ENCODE data around the gene CCDC90B.

DNA sequence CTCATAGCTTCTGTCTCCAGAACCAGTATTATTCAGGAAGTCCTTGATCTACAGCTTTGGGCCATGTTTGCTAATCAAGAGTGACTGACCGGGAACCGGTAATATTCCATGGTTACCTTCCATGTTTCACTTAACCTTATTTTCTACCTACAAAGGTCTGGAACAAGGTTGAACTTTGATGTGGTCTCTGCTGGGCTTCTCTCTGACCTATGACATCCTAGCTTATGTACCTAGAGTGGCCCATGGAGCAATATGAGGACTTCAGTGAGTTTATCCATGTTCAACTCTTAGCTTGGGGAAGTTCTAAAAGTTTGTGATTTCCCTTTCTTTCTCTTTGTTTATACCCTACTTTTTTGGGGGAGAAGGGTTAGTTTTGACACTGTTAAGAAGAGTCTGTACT is 33.2 kb downstream of the CCDC90B start:
- TF ChIP-seq, protein P1, sequence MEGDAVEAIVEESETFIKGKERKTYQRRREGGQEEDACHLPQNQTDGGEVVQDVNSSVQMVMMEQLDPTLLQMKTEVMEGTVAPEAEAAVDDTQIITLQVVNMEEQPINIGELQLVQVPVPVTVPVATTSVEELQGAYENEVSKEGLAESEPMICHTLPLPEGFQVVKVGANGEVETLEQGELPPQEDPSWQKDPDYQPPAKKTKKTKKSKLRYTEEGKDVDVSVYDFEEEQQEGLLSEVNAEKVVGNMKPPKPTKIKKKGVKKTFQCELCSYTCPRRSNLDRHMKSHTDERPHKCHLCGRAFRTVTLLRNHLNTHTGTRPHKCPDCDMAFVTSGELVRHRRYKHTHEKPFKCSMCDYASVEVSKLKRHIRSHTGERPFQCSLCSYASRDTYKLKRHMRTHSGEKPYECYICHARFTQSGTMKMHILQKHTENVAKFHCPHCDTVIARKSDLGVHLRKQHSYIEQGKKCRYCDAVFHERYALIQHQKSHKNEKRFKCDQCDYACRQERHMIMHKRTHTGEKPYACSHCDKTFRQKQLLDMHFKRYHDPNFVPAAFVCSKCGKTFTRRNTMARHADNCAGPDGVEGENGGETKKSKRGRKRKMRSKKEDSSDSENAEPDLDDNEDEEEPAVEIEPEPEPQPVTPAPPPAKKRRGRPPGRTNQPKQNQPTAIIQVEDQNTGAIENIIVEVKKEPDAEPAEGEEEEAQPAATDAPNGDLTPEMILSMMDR (IDR thresholded peaks at IDR 0.05; ENCODE audit: low read length) = no peak
- TF ChIP-seq EZH2 (IDR thresholded peaks at IDR 0.05; ENCODE audit: borderline replicate concordance, low read length) = no peak
